ENCODE results near the gene GCSAML.

DNA sequence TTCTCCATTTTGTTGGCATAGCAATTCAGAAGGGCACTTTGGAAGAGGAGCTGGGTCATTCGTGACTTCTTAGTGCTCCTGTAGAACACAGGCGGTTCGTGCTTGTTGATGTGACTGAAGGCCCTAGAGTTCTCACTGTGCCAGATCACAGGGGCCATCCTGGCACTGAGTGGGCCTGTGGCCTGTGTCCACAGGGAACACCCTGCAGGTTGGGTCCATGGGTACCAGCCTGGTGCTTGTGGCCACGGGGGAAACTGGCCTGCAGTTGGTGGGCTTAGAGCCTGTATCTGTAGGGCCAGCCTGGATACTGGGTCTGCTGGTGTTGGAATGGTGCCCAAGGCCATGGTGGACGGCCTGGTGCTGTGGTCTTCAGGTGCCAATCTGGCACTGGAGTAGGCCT, 65.7 kb downstream of the GCSAML start:
- TF ChIP-seq EZH2phosphoT487 (IDR thresholded peaks at IDR 0.05; ENCODE audit: borderline replicate concordance) (no peak), EGR1 (IDR thresholded peaks at IDR 0.05; ENCODE audit: low read depth) (no peak), POLR2AphosphoS5 (IDR thresholded peaks at IDR 0.05; ENCODE audit: low read depth, low read length) (no peak), POLR2A (IDR thresholded peaks at IDR 0.05; ENCODE audit: borderline replicate concordance, extremely low read depth, insufficient read depth, insufficient read length) (no peak), EZH2 (IDR thresholded peaks at IDR 0.05) (no peak)
- TF ChIP-seq, protein P1, sequence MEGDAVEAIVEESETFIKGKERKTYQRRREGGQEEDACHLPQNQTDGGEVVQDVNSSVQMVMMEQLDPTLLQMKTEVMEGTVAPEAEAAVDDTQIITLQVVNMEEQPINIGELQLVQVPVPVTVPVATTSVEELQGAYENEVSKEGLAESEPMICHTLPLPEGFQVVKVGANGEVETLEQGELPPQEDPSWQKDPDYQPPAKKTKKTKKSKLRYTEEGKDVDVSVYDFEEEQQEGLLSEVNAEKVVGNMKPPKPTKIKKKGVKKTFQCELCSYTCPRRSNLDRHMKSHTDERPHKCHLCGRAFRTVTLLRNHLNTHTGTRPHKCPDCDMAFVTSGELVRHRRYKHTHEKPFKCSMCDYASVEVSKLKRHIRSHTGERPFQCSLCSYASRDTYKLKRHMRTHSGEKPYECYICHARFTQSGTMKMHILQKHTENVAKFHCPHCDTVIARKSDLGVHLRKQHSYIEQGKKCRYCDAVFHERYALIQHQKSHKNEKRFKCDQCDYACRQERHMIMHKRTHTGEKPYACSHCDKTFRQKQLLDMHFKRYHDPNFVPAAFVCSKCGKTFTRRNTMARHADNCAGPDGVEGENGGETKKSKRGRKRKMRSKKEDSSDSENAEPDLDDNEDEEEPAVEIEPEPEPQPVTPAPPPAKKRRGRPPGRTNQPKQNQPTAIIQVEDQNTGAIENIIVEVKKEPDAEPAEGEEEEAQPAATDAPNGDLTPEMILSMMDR (IDR thresholded peaks at IDR 0.05 in 2 of 3, conservative IDR thresholded peaks at IDR 0.05 in 1 of 3; ENCODE audit: borderline replicate concordance in 1 of 3, insufficient read depth in 1 of 3, low read depth in 2 of 3, low read length in 2 of 3): no peak
- TF ChIP-seq, protein P2, sequence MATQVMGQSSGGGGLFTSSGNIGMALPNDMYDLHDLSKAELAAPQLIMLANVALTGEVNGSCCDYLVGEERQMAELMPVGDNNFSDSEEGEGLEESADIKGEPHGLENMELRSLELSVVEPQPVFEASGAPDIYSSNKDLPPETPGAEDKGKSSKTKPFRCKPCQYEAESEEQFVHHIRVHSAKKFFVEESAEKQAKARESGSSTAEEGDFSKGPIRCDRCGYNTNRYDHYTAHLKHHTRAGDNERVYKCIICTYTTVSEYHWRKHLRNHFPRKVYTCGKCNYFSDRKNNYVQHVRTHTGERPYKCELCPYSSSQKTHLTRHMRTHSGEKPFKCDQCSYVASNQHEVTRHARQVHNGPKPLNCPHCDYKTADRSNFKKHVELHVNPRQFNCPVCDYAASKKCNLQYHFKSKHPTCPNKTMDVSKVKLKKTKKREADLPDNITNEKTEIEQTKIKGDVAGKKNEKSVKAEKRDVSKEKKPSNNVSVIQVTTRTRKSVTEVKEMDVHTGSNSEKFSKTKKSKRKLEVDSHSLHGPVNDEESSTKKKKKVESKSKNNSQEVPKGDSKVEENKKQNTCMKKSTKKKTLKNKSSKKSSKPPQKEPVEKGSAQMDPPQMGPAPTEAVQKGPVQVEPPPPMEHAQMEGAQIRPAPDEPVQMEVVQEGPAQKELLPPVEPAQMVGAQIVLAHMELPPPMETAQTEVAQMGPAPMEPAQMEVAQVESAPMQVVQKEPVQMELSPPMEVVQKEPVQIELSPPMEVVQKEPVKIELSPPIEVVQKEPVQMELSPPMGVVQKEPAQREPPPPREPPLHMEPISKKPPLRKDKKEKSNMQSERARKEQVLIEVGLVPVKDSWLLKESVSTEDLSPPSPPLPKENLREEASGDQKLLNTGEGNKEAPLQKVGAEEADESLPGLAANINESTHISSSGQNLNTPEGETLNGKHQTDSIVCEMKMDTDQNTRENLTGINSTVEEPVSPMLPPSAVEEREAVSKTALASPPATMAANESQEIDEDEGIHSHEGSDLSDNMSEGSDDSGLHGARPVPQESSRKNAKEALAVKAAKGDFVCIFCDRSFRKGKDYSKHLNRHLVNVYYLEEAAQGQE (IDR thresholded peaks at IDR 0.05; ENCODE audit: low read depth): no peak

Measured in HCT116 (cell line).